GM12878 (cell line): Measurements from ENCODE around the gene OCRL. TPM values are rescaled to one million over a fixed set of nuclear protein-coding genes. Genes with fewer than 3 reads are reported as not detected.
"Not testable (repeated sequence)": the region's sequence is repeated elsewhere in the genome, so short reads cannot be mapped to it uniquely, and the experiment has no call there.

Experiments used
- ATAC-seq: fragments of 200-7000 bp; cut with Tn5 transposase; 3 replicates; pipeline ENCODE4 v1.9.1; 2020; ENCODE audit warnings: mild to moderate bottlenecking, moderate library complexity
- BruUV-seq: library from RNA; stranded (reverse); fragments of 400-500 nt; replicated peaks from 2 replicates; lab custom pipeline; 2021; lab: Mats Ljungman, UMichigan
- CTCF ChIA-PET: fragments of 300-600 bp; sonication (Branson Sonifier 250); formaldehyde crosslinking; extraction: SDS; loops from one replicate; lab custom pipeline; 2021; ENCODE audit warnings: inconsistent platforms; lab: Yijun Ruan, JAX
- POLR2A ChIA-PET: fragments of 350-600 bp; formaldehyde crosslinking; extraction: SDS; loops from one replicate; lab custom pipeline; 2021; ENCODE audit warnings: inconsistent platforms; lab: Charles Lee
- RAD21 ChIA-PET: fragments of 300-600 bp; sonication (Branson Sonifier 250); formaldehyde crosslinking; loops from one replicate; lab custom pipeline; 2023; ENCODE audit warnings: antibody characterized with exemption; ENCODE audit not compliant: unreplicated experiment; lab: Charles Lee
- SMC1A ChIA-PET: fragments of 300-600 bp; sonication (Branson Sonifier 250); formaldehyde crosslinking; loops from one replicate; lab custom pipeline; 2023; ENCODE audit not compliant: unreplicated experiment, uncharacterized antibody; lab: Charles Lee
- DNase-seq: peaks from one replicate; pipeline ENCODE4 v3.0.0-alpha.2; 2011; ENCODE audit warnings: low read depth, low spot score
- FAIRE-seq: peaks from 3 replicates; lab custom pipeline; 2011; peaks lifted over from hg19 to GRCh38; lab: Jason Lieb, UNC
- H2AFZ ChIP-seq: 2 replicates; pipeline ENCODE4 v1.6.0; 2011; ENCODE audit warnings: low read depth, low read length, control low read depth; ENCODE audit not compliant: control insufficient read depth
- H3K27ac ChIP-seq: 2 replicates; pipeline ENCODE4 v1.5.1; 2011; ENCODE audit warnings: control low read depth; ENCODE audit not compliant: control insufficient read depth, insufficient read depth
- H3K27me3 ChIP-seq, 2 experiments: replicated peaks in 1 of 2; 2 replicates each; pipeline versions ENCODE4 v1.6.0 to v1.6.1; 2011; ENCODE audit warnings: low read length in 1 of 2; ENCODE audit not compliant: control insufficient read depth in 2 of 2, insufficient read depth in 2 of 2
- H3K36me3 ChIP-seq, 2 experiments: 2 replicates each; pipeline ENCODE4 v1.5.1; 2011; ENCODE audit warnings: low read length in 1 of 2; ENCODE audit not compliant: control insufficient read depth in 2 of 2, insufficient read depth in 2 of 2
- H3K4me1 ChIP-seq: 2 replicates; pipeline ENCODE4 v1.6.1; 2011; ENCODE audit warnings: mild to moderate bottlenecking, low read length, moderate library complexity, mixed read lengths; ENCODE audit not compliant: control insufficient read depth, insufficient read depth
- H3K4me2 ChIP-seq: 2 replicates; pipeline ENCODE4 v1.6.0; 2011; ENCODE audit warnings: control low read depth; ENCODE audit not compliant: control insufficient read depth, insufficient read depth
- H3K4me3 ChIP-seq: fragments of 200-600 bp; sonication (generic); 2 replicates; pipeline ENCODE4 v1.5.1; 2016
- H3K79me2 ChIP-seq: 2 replicates; pipeline ENCODE4 v1.6.0; 2011; ENCODE audit warnings: low read length; ENCODE audit not compliant: control insufficient read depth, insufficient read depth
- H3K9ac ChIP-seq: 2 replicates; pipeline ENCODE4 v1.8.0; 2011; ENCODE audit warnings: low read length, control low read depth, mixed read lengths; ENCODE audit not compliant: control insufficient read depth, insufficient read depth
- H3K9me3 ChIP-seq: replicated peaks from 3 replicates; pipeline ENCODE4 v1.5.1; 2011; ENCODE audit warnings: mild to moderate bottlenecking, low read length; ENCODE audit not compliant: control insufficient read depth, insufficient read depth
- H4K20me1 ChIP-seq: 2 replicates; pipeline ENCODE4 v1.6.0; 2011; ENCODE audit not compliant: control insufficient read depth, insufficient read depth
- CREB1 ChIP-seq: IDR thresholded peaks from 2 replicates; pipeline ENCODE4 v1.6.1; 2012; ENCODE audit warnings: low read depth, mild to moderate bottlenecking, inconsistent platforms
- RUNX3 ChIP-seq: IDR thresholded peaks from 2 replicates; pipeline ENCODE4 v1.6.1; 2012; ENCODE audit warnings: low read length, inconsistent platforms
- TCF3 ChIP-seq: IDR thresholded peaks from 2 replicates; pipeline ENCODE4 v1.6.1; 2012; ENCODE audit warnings: low read depth, mild to moderate bottlenecking, low read length, borderline replicate concordance; ENCODE audit not compliant: insufficient read depth
- ZBED1 ChIP-seq: IDR thresholded peaks from 2 replicates; pipeline ENCODE4 v1.6.1; 2016; ENCODE audit warnings: borderline replicate concordance
- WGBS: methylation state at CpG from one replicate; pipeline ENCODE4 v1.1.6; 2016; ENCODE audit warnings: low lambda C conversion rate; ENCODE audit not compliant: insufficient replicate concordance, insufficient coverage; ENCODE audit errors: missing lambda C conversion rate; 5-methylcytosine and 5-hydroxymethylcytosine counted together
- in situ Hi-C: fragments of 300-500 bp; cut with MboI; formaldehyde crosslinking; loops from 9 replicates; pipeline ENCODE4 v1.14.3; 2018; ENCODE audit warnings: mixed read lengths
- intact Hi-C: fragments of 100-400 bp; cut with micrococcal nuclease; formaldehyde crosslinking; loops from one replicate; pipeline ENCODE4 v1.14.2; 2022; ENCODE audit not compliant: unreplicated experiment
- polyA plus RNA-seq, 11 experiments: library from polyadenylated mRNA; depleted of rRNA in 4 of 11; unstranded in 6 of 11; stranded (reverse) in 5 of 11; fragments of >200 nt; fragmentation: Nextera tagmentation in 4 of 11; fragmentation: Illumina TruSeq in 1 of 11; extraction: Ambion mirVana in 4 of 11; extraction: Trizol in 1 of 11; gene quantifications; 1 replicate in 1 of 11; 2 replicates in 10 of 11; pipeline versions ENCODE4 v1.2.1 to v1.2.3, GENCODE V29; 2011 to 2016; ENCODE audit warnings: inconsistent platforms in 2 of 11, missing spikeins in 2 of 11, low read depth in 1 of 11
- total RNA-seq, 4 experiments: library from RNA; depleted of rRNA in 3 of 4; stranded (reverse); fragments of >200 nt in 3 of 4; fragmentation: Illumina TruSeq in 1 of 4; extraction: Trizol in 1 of 4; gene quantifications; 2 replicates each; pipeline versions ENCODE4 v1.2.1 to v1.2.3, GENCODE V29; 2013 to 2021
- TF ChIP-seq, protein P1 (sequence below): fragments of 450-650 bp; IDR thresholded peaks from 2 replicates; pipeline ENCODE4 v1.6.1; 2018; ENCODE audit warnings: mild to moderate bottlenecking, low read depth, moderate library complexity; ENCODE audit not compliant: partially characterized antibody

Gene OCRL
- total and polyA plus RNA-seq, 10 of the 15 experiments (the other 5 are each of a cell fraction or from before 2014, with no cell fraction given) = 0.53 to 4.4 (median 2.3) TPM

DNA sequence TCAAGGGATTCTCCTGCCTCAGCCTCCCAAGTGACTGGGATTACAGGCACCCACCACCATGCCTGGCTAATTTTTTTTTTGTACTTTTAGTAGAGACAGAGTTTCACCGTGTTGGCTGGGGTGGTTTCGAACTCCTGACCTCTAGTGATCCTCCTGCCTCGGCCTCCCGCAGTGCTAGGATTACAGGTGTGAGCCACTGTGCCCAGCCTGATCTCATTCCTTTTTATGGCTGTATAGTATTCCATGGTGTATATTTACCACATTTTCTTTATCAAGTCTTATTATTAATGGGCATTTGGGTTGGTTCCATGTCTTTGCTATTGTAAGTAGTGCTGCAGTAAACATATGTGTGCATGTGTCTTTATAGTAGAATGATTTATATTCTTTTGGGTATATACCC is 33.6 kb downstream of the OCRL start:
- H3K9ac ChIP-seq, ATAC-seq, H3K4me3 ChIP-seq, RAD21 ChIA-PET, in situ Hi-C loops, FAIRE-seq, H2AFZ ChIP-seq, DNase-seq, intact Hi-C loops, H3K27me3 ChIP-seq, CTCF ChIA-PET, H3K4me1 ChIP-seq, BruUV-seq, H3K36me3 ChIP-seq, H3K4me2 ChIP-seq, H4K20me1 ChIP-seq, H3K27ac ChIP-seq, POLR2A ChIA-PET, SMC1A ChIA-PET, H3K79me2 ChIP-seq, H3K9me3 ChIP-seq: not testable (repeated sequence)
- 75% methylated on average over 4 of the region's 4 CpGs for WGBS

DNA sequence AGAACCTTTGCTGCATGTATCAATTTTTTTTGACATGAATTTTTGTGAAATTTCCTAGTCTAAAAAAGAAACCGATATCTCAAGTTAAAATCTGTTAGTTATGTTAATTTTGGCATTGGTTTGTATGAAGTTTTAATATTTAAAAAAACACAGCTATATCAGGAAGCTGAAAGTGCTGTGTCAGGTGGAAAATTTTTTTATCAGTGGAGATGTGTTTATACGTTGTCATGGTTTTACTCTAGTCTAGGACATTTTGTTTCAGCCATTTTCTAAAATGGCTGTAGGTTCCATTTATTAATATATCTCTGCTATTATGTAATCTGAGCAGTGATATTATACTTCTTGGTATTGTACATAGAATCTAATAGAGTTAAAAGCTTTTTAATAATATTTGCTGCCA is 34.2 kb downstream of the OCRL start:
- TF ChIP-seq ZBED1 = no peak
- TF ChIP-seq CREB1 = no peak
- TF ChIP-seq, protein P1, sequence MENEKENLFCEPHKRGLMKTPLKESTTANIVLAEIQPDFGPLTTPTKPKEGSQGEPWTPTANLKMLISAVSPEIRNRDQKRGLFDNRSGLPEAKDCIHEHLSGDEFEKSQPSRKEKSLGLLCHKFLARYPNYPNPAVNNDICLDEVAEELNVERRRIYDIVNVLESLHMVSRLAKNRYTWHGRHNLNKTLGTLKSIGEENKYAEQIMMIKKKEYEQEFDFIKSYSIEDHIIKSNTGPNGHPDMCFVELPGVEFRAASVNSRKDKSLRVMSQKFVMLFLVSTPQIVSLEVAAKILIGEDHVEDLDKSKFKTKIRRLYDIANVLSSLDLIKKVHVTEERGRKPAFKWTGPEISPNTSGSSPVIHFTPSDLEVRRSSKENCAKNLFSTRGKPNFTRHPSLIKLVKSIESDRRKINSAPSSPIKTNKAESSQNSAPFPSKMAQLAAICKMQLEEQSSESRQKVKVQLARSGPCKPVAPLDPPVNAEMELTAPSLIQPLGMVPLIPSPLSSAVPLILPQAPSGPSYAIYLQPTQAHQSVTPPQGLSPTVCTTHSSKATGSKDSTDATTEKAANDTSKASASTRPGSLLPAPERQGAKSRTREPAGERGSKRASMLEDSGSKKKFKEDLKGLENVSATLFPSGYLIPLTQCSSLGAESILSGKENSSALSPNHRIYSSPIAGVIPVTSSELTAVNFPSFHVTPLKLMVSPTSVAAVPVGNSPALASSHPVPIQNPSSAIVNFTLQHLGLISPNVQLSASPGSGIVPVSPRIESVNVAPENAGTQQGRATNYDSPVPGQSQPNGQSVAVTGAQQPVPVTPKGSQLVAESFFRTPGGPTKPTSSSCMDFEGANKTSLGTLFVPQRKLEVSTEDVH = no peak
- TF ChIP-seq TCF3 = no peak
- no peak for TF ChIP-seq RUNX3
- ATAC-seq (no peak), DNase-seq (no peak), FAIRE-seq (no peak)
- intact Hi-C loops = no loop called here
- no TSS peak for BruUV-seq
- Histone ChIP-seq H4K20me1 (no peaks in the 10 kb centered on the region), H3K36me3 (no peaks in the 10 kb centered on the region), H3K27me3 (no peaks in the 10 kb centered on the region), H3K27ac (no peak overlapping the region), H3K4me1 (no peaks in the 10 kb centered on the region), H3K79me2 (no peaks in the 10 kb centered on the region), H3K4me2 (no peak overlapping the region), H3K4me3 (no peak overlapping the region), H2AFZ (no peak overlapping the region), H3K9me3 (no peaks in the 10 kb centered on the region), H3K9ac (no peak overlapping the region)
- 60% methylated on average over 2 of the region's 2 CpGs for WGBS
- CTCF ChIA-PET = no interaction called here
- SMC1A ChIA-PET = interaction anchor here (1.1 kb wide), 1 partner anchor 11 kb away, joined by 4 read pairs; no protein-coding TSS in a partner anchor
- RAD21 ChIA-PET = no interaction called here
- POLR2A ChIA-PET = no interaction called here
- in situ Hi-C loops = no loop called here
